ENCODE results near the gene RRAGA.

DNA sequence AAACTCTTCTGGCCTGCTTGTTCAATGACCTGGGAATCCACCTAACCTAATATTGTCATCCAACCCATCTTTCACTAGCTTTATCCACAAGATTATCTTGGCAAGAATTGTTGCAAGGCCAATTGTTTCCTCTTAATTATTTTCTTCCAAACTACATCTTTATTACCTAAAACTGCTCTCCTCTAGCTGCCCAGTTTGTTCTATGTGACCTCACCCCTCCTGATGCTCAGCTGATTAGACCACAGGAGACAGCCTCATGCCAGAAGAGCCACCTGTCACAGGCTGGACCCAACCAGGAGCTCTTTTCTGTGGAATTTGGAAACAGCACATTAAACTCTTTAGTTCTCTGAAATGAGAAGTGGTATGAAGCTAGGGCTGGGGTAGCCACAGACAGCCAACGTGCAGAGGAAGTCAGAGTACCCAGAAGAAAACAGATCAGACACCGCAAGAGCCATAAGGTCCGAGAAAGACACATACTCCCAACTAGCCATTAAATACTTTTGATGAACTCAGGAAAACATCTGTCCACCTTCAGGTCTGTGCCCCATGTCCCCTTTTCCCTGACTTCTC, 28.3 kb upstream of the RRAGA start:
- TF ChIP-seq POLR2AphosphoS5 (IDR thresholded peaks at IDR 0.05) (no peak), POLR2A (IDR thresholded peaks at IDR 0.05) (no peak), EP300 (IDR thresholded peaks at IDR 0.05) (no peak)
- TF ChIP-seq, protein P1, sequence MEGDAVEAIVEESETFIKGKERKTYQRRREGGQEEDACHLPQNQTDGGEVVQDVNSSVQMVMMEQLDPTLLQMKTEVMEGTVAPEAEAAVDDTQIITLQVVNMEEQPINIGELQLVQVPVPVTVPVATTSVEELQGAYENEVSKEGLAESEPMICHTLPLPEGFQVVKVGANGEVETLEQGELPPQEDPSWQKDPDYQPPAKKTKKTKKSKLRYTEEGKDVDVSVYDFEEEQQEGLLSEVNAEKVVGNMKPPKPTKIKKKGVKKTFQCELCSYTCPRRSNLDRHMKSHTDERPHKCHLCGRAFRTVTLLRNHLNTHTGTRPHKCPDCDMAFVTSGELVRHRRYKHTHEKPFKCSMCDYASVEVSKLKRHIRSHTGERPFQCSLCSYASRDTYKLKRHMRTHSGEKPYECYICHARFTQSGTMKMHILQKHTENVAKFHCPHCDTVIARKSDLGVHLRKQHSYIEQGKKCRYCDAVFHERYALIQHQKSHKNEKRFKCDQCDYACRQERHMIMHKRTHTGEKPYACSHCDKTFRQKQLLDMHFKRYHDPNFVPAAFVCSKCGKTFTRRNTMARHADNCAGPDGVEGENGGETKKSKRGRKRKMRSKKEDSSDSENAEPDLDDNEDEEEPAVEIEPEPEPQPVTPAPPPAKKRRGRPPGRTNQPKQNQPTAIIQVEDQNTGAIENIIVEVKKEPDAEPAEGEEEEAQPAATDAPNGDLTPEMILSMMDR (IDR thresholded peaks at IDR 0.05), result no peak
